Measurements from ENCODE around the gene ZNF236.

DNA sequence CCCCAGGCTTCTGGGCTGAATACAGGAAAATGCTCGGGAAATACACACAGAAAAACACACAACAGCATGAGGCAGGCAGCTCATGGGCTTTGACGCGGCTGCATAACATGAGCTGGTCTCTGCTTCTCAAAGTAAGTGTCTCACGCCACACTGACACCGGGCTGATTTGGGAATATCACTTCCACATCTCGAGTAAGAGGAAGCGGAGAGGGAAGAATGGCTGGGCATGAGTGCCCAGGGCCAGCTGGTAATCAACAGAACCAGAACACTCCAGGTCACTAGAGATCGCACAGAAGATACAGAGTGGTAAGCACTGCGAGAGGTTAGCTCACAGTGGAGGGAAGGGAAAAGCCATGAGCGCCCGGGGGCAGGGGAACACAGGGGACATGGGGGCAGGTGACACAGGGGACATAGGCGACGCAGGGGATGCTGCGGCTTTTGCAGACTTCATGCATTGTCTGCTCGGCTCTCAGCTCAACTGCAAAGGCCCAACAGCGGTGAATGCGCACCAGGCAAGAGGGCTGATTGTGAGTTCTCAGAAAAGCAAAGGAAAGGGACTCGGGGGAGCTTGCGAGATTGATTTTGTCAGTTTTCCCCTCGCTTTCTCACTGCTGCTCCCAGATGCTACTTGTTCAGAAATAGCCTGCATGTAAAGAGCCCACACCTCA lies 168.8 kb downstream of the ZNF236 start:
- TF ChIP-seq, protein P1, sequence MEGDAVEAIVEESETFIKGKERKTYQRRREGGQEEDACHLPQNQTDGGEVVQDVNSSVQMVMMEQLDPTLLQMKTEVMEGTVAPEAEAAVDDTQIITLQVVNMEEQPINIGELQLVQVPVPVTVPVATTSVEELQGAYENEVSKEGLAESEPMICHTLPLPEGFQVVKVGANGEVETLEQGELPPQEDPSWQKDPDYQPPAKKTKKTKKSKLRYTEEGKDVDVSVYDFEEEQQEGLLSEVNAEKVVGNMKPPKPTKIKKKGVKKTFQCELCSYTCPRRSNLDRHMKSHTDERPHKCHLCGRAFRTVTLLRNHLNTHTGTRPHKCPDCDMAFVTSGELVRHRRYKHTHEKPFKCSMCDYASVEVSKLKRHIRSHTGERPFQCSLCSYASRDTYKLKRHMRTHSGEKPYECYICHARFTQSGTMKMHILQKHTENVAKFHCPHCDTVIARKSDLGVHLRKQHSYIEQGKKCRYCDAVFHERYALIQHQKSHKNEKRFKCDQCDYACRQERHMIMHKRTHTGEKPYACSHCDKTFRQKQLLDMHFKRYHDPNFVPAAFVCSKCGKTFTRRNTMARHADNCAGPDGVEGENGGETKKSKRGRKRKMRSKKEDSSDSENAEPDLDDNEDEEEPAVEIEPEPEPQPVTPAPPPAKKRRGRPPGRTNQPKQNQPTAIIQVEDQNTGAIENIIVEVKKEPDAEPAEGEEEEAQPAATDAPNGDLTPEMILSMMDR (conservative IDR thresholded peaks at IDR 0.05) = no peak
- TF ChIP-seq ZFX (IDR thresholded peaks at IDR 0.05) = no peak
